AG04449 (cell line): ENCODE data around the gene TJAP1.

Experiments used
- CTCF ChIA-PET: fragments of 350-600 bp; formaldehyde crosslinking; extraction: SDS; loops from one replicate; lab custom pipeline; 2021; ENCODE audit warnings: antibody characterized with exemption; lab: Yijun Ruan, JAX
- POLR2A ChIA-PET: fragments of 400-600, 350-600 bp; formaldehyde crosslinking; extraction: SDS; loops from one replicate; lab custom pipeline; 2020; ENCODE audit warnings: antibody characterized with exemption, inconsistent platforms; lab: Yijun Ruan, JAX
- DNase-seq: peaks from one replicate; pipeline ENCODE4 v3.0.0-alpha.2; 2010; ENCODE audit warnings: low read depth, low spot score
- H3K4me3 ChIP-seq: 2 replicates; pipeline ENCODE4 v1.5.1; 2011; ENCODE audit warnings: low read depth, mild to moderate bottlenecking, control low read depth, low read length
- CTCF ChIP-seq: IDR thresholded peaks from one replicate; pipeline ENCODE4 v1.5.1; 2011; ENCODE audit warnings: mild to moderate bottlenecking, moderate library complexity, low read length, control low read depth, inconsistent platforms; ENCODE audit not compliant: insufficient read depth; ENCODE audit errors: missing control alignments

The TJAP1 gene

GRCh38 chr6:43491750-43492661, 14.6 kb downstream of the TJAP1 start:
- no peak overlapping the region; the same call in 1 of the 2 replicates for H3K4me3 ChIP-seq
- no peak for TF ChIP-seq CTCF
- no peak for DNase-seq
- CTCF ChIA-PET: interaction anchor here (0.9 to 18.5 kb wide), 7 partner anchors 6 to 136 kb away, joined by 3 to 337 read pairs (median 4); partner anchors contain the start of genes DLK2, LRRC73 and TJAP1
- POLR2A ChIA-PET: interaction anchor here (2.0 kb wide), 1 partner anchor 15 kb away, joined by 4 read pairs; no protein-coding TSS in a partner anchor

- no peak for DNase-seq
- no peak overlapping the region; the same call in 1 of the 2 replicates for H3K4me3 ChIP-seq
- CTCF ChIA-PET: interaction anchor here (0.9 to 18.5 kb wide), 5 partner anchors 7 to 137 kb away, joined by 3 to 337 read pairs (median 30); partner anchors contain the start of genes DLK2 and LRRC73
- no peak for TF ChIP-seq CTCF
- POLR2A ChIA-PET: interaction anchor here (0.7 to 2.0 kb wide), 2 partner anchors 14 to 15 kb away, joined by 3 to 4 read pairs; partner anchors contain the start of gene TJAP1
These were observed 15.3 kb downstream of the TJAP1 start for GRCh38 chr6:43492673-43493072.

GRCh38 chr6:43493230-43493629, 15.9 kb downstream of the TJAP1 start:
- CTCF ChIA-PET: interaction anchor here (0.9 to 18.5 kb wide), 5 partner anchors 8 to 107 kb away, joined by 3 to 337 read pairs (median 30); partner anchors contain the start of genes DLK2 and LRRC73
- POLR2A ChIA-PET: interaction anchor here (0.7 to 2.0 kb wide), 2 partner anchors 14 to 16 kb away, joined by 3 to 4 read pairs; partner anchors contain the start of gene TJAP1
- TF ChIP-seq CTCF: no peak
- no peak for DNase-seq
- H3K4me3 ChIP-seq: no peak overlapping the region

GRCh38 chr6:43493833-43494232, 16.5 kb downstream of the TJAP1 start:
- ChIA-PET POLR2A (interaction anchor here (0.9 to 2.0 kb wide), 2 partner anchors 13 kb away, joined by 3 to 4 read pairs; no protein-coding TSS in a partner anchor), CTCF (interaction anchor here (0.9 to 18.5 kb wide), 6 partner anchors 8 to 107 kb away, joined by 3 to 337 read pairs (median 26); partner anchors contain the start of genes DLK2, LRRC73 and TJAP1)
- DNase-seq: no peak
- no peak for TF ChIP-seq CTCF
- no peak overlapping the region for H3K4me3 ChIP-seq

GRCh38 chr6:43494321-43494720, 17.0 kb downstream of the TJAP1 start:
- DNase-seq: no peak
- ChIA-PET CTCF (interaction anchor here (1.5 to 18.5 kb wide), 5 partner anchors 9 to 43 kb away, joined by 3 to 337 read pairs (median 30); partner anchors contain the start of genes DLK2, LRRC73 and TJAP1), POLR2A (interaction anchor here (0.9 to 1.2 kb wide), 2 partner anchors 13 to 67 kb away, joined by 3 read pairs; partner anchors contain the start of gene ABCC10)
- no peak for TF ChIP-seq CTCF
- H3K4me3 ChIP-seq: no peak overlapping the region
